ENCODE data around the gene AMER3.

Gene AMER3

GRCh38 chr2:130724455-130724854, 30.9 kb upstream of the AMER3 start:
- no peak for TF ChIP-seq EZH2 (IDR thresholded peaks at IDR 0.05; ENCODE audit: borderline replicate concordance, low read depth, low read length, severe bottlenecking)
- TF ChIP-seq, protein P1, sequence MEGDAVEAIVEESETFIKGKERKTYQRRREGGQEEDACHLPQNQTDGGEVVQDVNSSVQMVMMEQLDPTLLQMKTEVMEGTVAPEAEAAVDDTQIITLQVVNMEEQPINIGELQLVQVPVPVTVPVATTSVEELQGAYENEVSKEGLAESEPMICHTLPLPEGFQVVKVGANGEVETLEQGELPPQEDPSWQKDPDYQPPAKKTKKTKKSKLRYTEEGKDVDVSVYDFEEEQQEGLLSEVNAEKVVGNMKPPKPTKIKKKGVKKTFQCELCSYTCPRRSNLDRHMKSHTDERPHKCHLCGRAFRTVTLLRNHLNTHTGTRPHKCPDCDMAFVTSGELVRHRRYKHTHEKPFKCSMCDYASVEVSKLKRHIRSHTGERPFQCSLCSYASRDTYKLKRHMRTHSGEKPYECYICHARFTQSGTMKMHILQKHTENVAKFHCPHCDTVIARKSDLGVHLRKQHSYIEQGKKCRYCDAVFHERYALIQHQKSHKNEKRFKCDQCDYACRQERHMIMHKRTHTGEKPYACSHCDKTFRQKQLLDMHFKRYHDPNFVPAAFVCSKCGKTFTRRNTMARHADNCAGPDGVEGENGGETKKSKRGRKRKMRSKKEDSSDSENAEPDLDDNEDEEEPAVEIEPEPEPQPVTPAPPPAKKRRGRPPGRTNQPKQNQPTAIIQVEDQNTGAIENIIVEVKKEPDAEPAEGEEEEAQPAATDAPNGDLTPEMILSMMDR (IDR thresholded peaks at IDR 0.05; ENCODE audit: borderline replicate concordance, extremely low read depth, low read length, poor library complexity, severe bottlenecking), result no peak
- Histone ChIP-seq H3K9me3 (ENCODE audit: insufficient read depth, low read length, severe bottlenecking) (no peaks in the 10 kb centered on the region), H3K27me3 (ENCODE audit: insufficient read depth, low read length, poor library complexity) (no peaks in the 10 kb centered on the region), H3K4me1 (ENCODE audit: insufficient read depth, low read length) (no peaks in the 10 kb centered on the region), H3K27ac (ENCODE audit: low read length) (no peak overlapping the region), H4K20me1 (ENCODE audit: insufficient read depth, low read length) (no peaks in the 10 kb centered on the region), H3K4me2 (ENCODE audit: insufficient read depth, low read length) (no peak overlapping the region), H3K9ac (ENCODE audit: low read depth, low read length) (no peak overlapping the region), H3K4me3 (ENCODE audit: low read depth in 1 of 2, low read length in 2 of 2) (no peak overlapping the region), H3K79me2 (ENCODE audit: insufficient read depth, low read length) (no peaks in the 10 kb centered on the region), H2AFZ (ENCODE audit: low read depth, low read length) (no peak overlapping the region), H3K36me3 (ENCODE audit: insufficient read depth, low read length) (no peaks in the 10 kb centered on the region)
- ATAC-seq (ENCODE audit: insufficient read depth, low read depth) (no peak), DNase-seq (no peak)

DNA sequence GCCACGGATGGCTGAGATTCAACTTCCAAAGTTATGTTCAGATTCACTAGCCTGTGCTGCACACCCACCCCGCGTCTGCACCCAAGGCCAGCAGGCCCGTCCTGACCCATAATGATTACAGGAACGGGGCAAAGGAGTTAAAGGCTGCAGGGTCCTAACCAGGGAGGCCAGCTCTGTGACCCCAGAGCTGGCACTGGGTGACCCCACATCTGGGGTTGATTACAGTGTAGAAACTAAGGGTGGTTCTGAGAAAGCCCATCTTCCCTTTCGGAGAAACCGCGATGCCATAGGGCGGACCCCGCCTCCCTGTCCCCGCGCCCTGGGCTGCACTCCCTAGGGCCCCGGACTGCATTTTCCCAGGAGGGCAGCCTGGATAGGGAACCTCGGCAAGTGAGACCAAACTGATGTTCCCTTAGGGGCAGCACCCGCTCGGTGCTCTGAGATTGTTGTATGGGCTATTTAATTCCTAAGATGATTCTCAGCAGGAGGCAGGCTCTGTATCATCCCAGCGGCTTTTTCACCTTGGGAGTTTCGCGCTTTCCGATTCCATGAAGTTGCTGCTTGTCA, 28.6 kb upstream of the AMER3 start:
- H3K9ac ChIP-seq (ENCODE audit: low read depth, low read length), result no peak overlapping the region
- no peak overlapping the region for H3K4me2 ChIP-seq (ENCODE audit: insufficient read depth, low read length)
- TF ChIP-seq, protein P1 (IDR thresholded peaks at IDR 0.05; ENCODE audit: borderline replicate concordance, extremely low read depth, low read length, poor library complexity, severe bottlenecking), result no peak
- no peak overlapping the region for H3K27ac ChIP-seq (ENCODE audit: low read length)
- H2AFZ ChIP-seq (ENCODE audit: low read depth, low read length), result no peak overlapping the region
- no peak for DNase-seq
- no peak for ATAC-seq (ENCODE audit: insufficient read depth, low read depth)
- H3K36me3 ChIP-seq (ENCODE audit: insufficient read depth, low read length), result no peaks in the 10 kb centered on the region
- H3K27me3 ChIP-seq (ENCODE audit: insufficient read depth, low read length, poor library complexity), result no peaks in the 10 kb centered on the region
- no peaks in the 10 kb centered on the region for H4K20me1 ChIP-seq (ENCODE audit: insufficient read depth, low read length)
- no peaks in the 10 kb centered on the region for H3K4me1 ChIP-seq (ENCODE audit: insufficient read depth, low read length)
- H3K4me3 ChIP-seq (ENCODE audit: low read depth in 1 of 2, low read length in 2 of 2), result no peak overlapping the region
- no peaks in the 10 kb centered on the region for H3K79me2 ChIP-seq (ENCODE audit: insufficient read depth, low read length)
- H3K9me3 ChIP-seq (ENCODE audit: insufficient read depth, low read length, severe bottlenecking), result no peaks in the 10 kb centered on the region

DNA sequence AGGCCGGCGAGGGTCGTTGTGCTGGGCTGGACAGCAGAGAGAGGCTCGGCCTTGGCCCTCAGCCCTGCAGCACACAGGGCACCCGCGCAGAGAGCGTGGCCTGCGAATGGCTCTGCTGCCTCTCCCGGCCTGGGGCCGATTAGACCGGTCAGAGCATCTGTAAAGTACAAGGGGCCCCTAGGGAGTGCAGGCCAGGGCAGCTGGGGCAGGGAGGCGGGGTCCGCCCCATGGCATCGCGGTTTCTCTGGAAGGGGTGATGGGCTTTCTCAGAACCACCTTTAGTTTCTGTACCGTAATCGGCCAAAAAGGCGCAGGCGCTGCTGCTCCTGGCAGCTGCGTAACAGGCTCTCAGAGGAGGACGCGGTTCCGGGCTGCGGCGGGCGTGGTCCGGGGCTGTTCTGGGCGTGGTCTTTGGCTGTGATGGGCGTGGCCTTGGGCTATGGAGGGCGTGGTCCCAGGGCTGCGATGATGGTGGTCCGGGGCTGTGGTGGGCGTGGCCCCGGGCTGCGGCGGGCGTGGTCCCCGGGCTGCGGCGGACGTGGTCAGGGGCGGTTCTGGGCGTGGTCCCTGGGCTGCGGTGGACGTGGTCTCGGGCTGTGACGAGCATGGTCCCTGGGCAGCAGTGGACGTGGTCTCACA, 27.9 kb upstream of the AMER3 start:
- no peak overlapping the region for H2AFZ ChIP-seq (ENCODE audit: low read depth, low read length)
- H3K79me2 ChIP-seq (ENCODE audit: insufficient read depth, low read length), result no peaks in the 10 kb centered on the region
- H3K9me3 ChIP-seq (ENCODE audit: insufficient read depth, low read length, severe bottlenecking), result no peaks in the 10 kb centered on the region
- H3K4me2 ChIP-seq (ENCODE audit: insufficient read depth, low read length), result no peak overlapping the region
- ATAC-seq (ENCODE audit: insufficient read depth, low read depth) (no peak), DNase-seq (no peak)
- H3K4me3 ChIP-seq (ENCODE audit: low read depth in 1 of 2, low read length in 2 of 2), result no peak overlapping the region
- H3K9ac ChIP-seq (ENCODE audit: low read depth, low read length), result no peak overlapping the region
- H3K27ac ChIP-seq (ENCODE audit: low read length), result no peak overlapping the region
- H3K36me3 ChIP-seq (ENCODE audit: insufficient read depth, low read length), result no peaks in the 10 kb centered on the region
- no peaks in the 10 kb centered on the region for H3K4me1 ChIP-seq (ENCODE audit: insufficient read depth, low read length)
- H4K20me1 ChIP-seq (ENCODE audit: insufficient read depth, low read length), result no peaks in the 10 kb centered on the region
- H3K27me3 ChIP-seq (ENCODE audit: insufficient read depth, low read length, poor library complexity), result no peaks in the 10 kb centered on the region
- TF ChIP-seq EZH2 (IDR thresholded peaks at IDR 0.05; ENCODE audit: borderline replicate concordance, low read depth, low read length, severe bottlenecking), result no peak
- TF ChIP-seq, protein P1 (IDR thresholded peaks at IDR 0.05; ENCODE audit: borderline replicate concordance, extremely low read depth, low read length, poor library complexity, severe bottlenecking), result no peak

All from DND-41 (cell line).